GM19397 (cell line): ENCODE measurements around the gene ITGAX.
"Not testable (repeated sequence)": the region's sequence is repeated elsewhere in the genome, so short reads cannot be mapped to it uniquely, and the experiment has no call there.

Experiments
- ATAC-seq: cut with Tn5 transposase; IDR thresholded peaks from one replicate; pipeline ENCODE4 v1.9.1; 2021; ENCODE audit warnings: mild to moderate bottlenecking, moderate library complexity; ENCODE audit not compliant: unreplicated experiment

Gene ITGAX

DNA sequence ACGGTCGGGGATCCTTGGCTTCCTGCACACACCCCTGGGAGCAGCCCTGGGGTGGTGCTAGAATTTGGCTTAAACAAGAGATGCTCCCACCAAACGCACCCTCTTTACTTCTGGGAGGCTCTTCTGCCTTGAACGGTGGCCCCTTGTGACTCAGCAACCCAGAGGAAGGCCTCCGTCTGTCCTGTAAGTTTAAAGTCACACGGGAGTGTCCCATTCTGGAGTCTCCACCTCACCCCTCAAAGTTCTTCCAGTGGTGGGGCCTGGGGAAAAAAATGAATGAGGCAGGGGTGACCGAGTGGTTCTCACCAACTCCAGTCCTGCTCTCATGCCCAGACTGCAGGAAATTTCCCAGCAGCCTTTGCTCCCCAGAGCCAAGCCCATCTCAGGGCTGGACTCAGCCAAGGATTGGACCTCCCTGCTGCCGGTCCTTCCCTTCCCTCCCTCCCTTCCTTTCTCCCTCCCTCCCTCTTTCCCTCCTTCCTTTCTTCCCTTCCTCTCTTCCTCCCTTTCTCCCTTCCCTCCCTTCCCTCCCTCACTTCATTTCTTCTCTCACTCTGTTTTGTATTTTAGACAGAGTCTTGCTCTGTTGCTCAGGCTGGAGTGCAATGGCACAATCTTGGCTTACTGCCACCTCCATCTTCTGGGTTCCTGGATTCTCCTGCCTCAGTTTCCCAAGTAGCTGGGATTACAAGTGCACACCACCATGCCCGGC, 49.5 kb downstream of the ITGAX start:
- ATAC-seq: no peak

DNA sequence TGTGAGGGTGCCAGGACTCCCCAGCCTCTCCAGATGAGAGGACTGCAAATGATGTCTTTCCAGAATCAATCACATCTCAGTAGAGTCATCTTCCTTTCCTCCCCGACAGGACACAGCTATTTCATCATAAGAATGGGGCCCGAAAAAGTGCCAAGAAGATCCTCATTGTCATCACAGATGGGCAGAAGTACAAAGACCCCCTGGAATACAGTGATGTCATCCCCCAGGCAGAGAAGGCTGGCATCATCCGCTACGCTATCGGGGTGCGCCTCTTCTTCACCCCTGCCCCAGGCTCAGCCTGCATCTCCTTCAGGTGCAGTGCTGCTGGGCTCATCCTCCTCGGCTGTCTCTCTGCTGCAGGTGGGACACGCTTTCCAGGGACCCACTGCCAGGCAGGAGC, 52.4 kb downstream of the ITGAX start:
- ATAC-seq: no peak

DNA sequence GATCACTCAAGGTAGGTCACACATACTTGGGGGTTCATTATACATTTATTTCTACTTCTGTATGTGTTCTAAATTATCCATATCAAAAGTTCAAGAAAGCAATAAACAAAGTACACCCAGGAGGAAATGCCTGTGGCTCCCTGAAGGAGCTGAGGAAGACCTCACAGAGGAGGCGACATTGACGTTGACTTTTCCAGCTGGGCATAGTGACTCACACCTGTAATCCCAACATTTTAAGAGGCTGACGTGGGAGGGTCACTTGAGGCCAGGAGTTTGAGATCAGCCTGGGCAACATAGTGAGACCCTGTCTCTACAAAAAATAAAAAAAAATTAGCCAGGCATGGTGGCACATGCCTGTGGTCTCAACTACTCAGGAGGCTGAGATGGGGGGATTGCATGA, 54.5 kb downstream of the ITGAX start:
- no peak for ATAC-seq

DNA sequence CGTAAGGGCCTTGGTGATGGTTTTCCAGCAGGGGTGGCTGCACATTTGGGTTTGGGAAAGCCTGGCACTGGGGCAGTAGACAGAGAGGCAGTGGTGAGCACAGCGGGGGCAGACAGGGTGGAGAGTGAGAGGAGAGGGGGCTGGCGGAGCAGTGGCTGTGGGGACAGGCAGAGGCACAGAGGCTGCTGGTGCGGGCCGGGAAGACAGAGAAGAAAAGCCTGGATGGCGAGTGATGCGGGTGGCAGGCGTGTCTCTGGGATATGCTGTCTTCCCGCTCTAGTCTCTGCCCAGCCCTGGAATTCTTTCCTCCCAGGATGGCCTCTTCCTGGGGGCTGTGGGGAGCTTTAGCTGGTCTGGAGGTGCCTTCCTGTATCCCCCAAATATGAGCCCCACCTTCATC, 55.1 kb downstream of the ITGAX start:
- no peak for ATAC-seq

DNA sequence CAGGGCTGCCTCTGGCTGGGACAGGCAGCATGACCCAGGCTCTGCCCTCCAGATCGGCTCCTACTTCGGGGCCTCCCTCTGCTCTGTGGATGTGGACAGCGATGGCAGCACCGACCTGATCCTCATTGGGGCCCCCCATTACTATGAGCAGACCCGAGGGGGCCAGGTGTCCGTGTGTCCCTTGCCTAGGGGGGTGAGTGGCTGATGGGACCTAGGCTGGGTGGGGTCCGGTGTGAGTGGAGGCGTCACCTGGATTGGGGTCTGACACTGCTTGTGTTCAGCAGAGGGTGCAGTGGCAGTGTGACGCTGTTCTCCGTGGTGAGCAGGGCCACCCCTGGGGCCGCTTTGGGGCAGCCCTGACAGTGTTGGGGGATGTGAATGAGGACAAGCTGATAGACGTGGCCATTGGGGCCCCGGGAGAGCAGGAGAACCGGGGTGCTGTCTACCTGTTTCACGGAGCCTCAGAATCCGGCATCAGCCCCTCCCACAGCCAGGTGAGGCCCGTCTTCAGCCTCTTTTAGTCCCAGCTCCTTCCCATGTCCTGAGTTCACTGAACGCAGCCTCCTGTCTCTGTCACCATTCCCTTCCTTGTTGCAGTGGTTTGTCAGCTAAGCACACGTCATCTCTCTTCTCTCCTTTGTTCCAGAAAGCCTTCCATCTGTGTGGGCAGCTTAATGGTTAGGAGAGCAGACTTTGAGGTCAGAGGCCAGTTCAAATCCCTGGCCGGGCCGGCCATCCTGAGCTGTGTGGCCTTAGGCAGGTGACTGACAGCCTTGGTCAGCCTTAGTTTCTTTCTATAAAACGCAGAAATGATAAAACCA, 56.3 kb downstream of the ITGAX start:
- ATAC-seq: no peak

GRCh38 chr16:31412750-31413149, 57.8 kb downstream of the ITGAX start:
- ATAC-seq: no peak

DNA sequence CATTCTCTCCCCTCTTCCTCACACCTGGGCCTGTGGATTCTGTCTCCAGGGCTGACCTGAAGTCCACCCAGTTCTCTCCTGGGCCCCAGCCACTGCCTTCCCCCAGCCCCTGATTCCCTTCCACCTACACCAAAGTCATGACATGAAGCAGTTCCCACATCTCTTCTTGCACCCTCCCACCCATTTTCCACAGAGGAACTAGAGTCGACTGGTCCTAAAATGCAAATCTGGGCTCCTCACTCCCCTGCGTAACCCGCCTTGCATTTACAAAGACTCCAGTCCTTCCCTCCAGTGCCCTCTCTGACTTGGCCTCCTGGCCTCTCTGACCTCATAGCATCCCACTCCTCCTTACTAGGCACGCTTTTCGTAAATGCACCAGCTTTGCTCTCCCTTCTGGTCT, 58.4 kb downstream of the ITGAX start:
- no peak for ATAC-seq

DNA sequence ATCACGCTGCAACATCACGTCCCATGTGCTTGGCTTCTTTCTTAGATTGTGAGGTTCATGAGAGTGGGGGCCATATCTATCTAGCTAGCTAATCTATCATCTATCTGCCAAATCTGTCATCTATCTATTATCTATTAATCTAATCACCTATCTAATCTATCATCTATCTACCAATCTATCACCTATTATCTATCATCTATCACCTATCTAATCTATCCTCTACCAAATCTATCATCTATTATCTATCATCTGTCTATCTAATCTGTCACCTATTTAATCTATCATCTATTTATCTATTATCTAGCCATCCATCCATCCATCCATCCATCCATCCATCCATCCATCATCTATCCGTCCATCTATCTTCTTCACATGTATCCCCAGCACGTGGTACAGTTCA, 59.0 kb downstream of the ITGAX start:
- no peak for ATAC-seq

GRCh38 chr16:31414706-31415105, 59.7 kb downstream of the ITGAX start:
- no peak for ATAC-seq

DNA sequence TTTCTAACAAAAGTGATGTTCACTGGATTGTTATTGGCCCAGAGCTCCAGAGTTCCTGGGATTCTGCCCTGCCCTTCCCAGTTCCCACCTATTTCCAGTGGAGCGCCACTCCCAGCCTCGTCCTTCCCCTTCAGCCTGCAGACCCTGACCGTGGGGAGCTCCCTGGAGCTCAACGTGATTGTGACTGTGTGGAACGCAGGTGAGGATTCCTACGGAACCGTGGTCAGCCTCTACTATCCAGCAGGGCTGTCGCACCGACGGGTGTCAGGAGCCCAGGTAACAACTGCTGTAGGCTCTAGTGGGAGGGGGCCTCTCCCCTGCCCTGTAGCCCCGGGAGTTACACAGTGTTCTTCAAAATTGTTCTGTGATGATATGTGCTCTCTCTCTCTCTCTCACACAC, 61.4 kb downstream of the ITGAX start:
- no peak for ATAC-seq

GRCh38 chr16:31417036-31417435, 62.1 kb downstream of the ITGAX start:
- ATAC-seq: not testable (repeated sequence)

DNA sequence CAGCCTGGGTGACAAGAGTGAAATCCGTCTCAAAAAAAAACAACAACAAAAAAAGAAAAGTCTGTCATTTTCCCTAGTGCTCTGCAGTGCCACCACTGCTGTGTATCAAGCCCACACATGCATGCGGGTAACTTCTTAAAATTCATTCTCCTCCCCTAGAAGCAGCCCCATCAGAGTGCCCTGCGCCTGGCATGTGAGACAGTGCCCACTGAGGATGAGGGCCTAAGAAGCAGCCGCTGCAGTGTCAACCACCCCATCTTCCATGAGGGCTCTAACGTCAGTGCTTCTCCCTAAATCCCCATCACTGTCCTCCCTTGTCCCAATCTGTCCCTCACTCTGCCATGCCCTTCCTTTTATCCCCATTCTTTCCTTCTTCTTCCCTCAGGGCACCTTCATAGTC, 62.9 kb downstream of the ITGAX start:
- no peak for ATAC-seq

DNA sequence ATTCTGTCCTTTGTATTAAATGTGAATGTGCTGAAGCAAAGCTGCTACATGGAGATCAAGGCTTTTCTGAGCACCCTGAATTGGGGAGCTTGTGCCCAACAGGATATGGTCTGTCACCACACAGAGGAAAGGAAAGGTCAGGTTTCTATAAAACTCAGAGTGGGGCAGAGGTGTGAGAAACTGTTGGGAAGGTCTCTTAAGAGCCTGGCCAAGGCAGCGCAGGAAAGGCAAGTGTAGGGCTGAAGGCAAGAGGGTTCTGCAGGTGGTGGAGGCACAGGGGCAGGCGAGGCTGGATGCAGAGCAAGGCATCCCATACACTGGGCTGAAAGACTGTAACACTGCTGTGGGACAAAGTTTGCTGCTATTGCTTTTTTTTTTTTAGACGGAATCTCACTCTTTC, 65.1 kb downstream of the ITGAX start:
- no peak for ATAC-seq

GRCh38 chr16:31421587-31421986, 66.6 kb downstream of the ITGAX start:
- ATAC-seq: no peak

- no peak for ATAC-seq
These were observed 68.3 kb downstream of the ITGAX start for GRCh38 chr16:31423241-31423640.

DNA sequence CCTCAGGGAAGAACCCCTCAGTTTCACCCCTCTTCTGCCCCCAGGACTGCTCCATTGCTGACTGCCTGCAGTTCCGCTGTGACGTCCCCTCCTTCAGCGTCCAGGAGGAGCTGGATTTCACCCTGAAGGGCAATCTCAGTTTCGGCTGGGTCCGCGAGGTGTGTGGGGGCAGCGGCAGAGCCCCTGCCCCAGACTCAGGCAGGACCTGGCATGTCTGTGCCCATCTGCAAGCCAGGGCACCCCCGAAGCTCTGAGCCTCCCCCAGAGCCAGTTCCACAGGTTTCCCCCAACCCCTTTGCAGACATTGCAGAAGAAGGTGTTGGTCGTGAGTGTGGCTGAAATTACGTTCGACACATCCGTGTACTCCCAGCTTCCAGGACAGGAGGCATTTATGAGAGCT, 68.8 kb downstream of the ITGAX start:
- ATAC-seq: no peak

GRCh38 chr16:31427441-31428278, 72.7 kb downstream of the ITGAX start:
- ATAC-seq: no peak

DNA sequence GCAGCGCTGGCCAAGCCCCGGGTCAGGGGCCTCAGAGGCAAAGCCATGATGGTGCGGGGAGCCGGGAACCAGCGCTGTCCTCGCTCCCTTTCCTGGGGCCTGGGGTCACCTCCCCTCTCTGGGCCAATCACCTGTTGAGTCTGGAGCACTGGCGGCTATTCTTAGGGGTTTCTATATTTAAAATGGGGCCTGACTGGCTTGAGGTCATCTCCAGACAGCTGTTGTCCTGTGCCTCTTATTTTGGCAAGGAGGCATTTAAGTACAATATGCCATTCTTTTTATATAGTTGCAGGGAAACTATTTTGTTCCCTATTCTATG, 73.3 kb downstream of the ITGAX start, which contains the start of gene COX6A2:
TSS of gene COX6A2 (minus strand) at position 82 of the 319 bp plus-strand sequence. CDS start at position 47, 35 bp downstream.
- ATAC-seq: no peak

DNA sequence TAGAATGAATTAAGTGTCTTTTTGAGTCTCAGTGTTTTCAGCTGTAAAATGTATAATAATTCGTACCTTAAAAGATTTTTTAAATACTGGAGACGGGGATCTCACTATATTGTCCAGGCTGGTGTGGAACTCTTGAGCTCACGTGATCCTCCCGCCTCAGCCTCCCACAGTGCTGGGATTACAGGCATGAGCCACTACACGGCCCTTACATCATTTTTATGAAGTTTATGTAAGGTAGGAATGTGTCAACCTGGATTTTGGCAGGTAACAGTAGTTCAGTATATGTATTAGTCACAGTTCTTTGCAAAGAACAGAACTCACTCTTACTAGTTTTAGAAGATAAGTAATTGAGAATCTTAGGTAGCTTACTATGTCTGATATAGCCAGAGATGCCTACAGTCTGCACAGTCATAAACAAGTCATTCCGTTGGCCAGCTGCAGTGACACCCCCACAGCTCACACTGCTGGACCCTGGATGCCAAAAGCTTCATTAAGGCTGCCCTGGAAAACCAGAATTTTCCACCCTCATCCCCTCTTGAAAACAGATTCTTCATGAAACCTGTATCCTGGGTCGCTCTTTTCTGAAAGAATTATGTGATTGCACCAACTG, 73.8 kb downstream of the ITGAX start:
- no peak for ATAC-seq

DNA sequence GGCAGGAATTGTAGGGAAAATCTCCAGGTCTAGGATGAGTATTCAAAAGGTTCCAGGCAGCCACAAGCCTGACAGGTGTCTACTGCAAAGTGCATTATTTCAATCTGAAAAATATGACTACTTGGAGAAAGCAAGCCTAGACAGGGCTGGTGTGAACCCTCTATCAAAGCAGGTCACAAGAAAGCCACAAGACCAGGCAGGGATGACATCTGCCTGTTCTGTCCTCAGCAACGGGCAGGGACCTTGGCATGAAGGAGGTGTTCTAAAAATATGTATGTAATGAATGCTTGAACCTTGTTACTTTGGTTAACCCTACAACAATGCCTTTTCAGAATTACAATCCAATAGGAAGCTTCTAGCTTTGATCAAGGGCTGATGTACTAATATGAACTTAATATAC, 74.3 kb downstream of the ITGAX start:
- no peak for ATAC-seq

GRCh38 chr16:31429796-31430195, 74.8 kb downstream of the ITGAX start:
- ATAC-seq: no peak
